ENCODE measurements around the gene STK32B.

DNA sequence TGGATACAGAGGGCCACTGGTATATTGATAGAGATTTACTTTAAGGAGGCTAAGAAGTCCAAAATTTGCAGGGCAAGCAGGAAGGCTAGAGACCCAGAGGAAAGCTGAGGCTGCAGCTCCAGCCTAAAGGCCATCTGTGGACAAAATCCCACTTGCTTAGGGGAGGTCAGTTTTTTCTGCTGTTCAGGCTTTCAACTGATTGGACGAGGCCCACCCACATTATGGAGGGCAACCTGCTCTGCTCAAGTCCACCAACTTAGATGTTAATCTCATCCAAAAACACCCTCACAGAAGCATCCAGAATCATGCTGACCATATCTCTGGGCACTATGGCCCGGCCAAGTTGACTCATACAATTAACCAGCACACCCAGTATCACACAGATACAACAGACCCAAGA is 480.8 kb downstream of the STK32B start:
- TF ChIP-seq ZFP37 (tag by site-specific recombination; IDR thresholded peaks at IDR 0.05): no peak
- TF ChIP-seq, protein P1, sequence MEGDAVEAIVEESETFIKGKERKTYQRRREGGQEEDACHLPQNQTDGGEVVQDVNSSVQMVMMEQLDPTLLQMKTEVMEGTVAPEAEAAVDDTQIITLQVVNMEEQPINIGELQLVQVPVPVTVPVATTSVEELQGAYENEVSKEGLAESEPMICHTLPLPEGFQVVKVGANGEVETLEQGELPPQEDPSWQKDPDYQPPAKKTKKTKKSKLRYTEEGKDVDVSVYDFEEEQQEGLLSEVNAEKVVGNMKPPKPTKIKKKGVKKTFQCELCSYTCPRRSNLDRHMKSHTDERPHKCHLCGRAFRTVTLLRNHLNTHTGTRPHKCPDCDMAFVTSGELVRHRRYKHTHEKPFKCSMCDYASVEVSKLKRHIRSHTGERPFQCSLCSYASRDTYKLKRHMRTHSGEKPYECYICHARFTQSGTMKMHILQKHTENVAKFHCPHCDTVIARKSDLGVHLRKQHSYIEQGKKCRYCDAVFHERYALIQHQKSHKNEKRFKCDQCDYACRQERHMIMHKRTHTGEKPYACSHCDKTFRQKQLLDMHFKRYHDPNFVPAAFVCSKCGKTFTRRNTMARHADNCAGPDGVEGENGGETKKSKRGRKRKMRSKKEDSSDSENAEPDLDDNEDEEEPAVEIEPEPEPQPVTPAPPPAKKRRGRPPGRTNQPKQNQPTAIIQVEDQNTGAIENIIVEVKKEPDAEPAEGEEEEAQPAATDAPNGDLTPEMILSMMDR (tag by site-specific recombination; IDR thresholded peaks at IDR 0.05): no peak
- TF ChIP-seq SP2 (tag by site-specific recombination; IDR thresholded peaks at IDR 0.05): no peak
- no peak for TF ChIP-seq ZNF548 (tag by site-specific recombination; IDR thresholded peaks at IDR 0.05)
- TF ChIP-seq, protein P2, sequence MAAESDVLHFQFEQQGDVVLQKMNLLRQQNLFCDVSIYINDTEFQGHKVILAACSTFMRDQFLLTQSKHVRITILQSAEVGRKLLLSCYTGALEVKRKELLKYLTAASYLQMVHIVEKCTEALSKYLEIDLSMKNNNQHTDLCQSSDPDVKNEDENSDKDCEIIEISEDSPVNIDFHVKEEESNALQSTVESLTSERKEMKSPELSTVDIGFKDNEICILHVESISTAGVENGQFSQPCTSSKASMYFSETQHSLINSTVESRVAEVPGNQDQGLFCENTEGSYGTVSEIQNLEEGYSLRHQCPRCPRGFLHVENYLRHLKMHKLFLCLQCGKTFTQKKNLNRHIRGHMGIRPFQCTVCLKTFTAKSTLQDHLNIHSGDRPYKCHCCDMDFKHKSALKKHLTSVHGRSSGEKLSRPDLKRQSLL (tag by site-specific recombination; IDR thresholded peaks at IDR 0.05): no peak
- TF ChIP-seq ZNF768 (tag by site-specific recombination; IDR thresholded peaks at IDR 0.05): no peak
- TF ChIP-seq ZNF707 (tag by site-specific recombination; IDR thresholded peaks at IDR 0.05): no peak
- TF ChIP-seq ZBTB8A (tag by site-specific recombination; IDR thresholded peaks at IDR 0.05): no peak
- TF ChIP-seq ZNF223 (tag by site-specific recombination; IDR thresholded peaks at IDR 0.05): no peak
- TF ChIP-seq, protein P3, sequence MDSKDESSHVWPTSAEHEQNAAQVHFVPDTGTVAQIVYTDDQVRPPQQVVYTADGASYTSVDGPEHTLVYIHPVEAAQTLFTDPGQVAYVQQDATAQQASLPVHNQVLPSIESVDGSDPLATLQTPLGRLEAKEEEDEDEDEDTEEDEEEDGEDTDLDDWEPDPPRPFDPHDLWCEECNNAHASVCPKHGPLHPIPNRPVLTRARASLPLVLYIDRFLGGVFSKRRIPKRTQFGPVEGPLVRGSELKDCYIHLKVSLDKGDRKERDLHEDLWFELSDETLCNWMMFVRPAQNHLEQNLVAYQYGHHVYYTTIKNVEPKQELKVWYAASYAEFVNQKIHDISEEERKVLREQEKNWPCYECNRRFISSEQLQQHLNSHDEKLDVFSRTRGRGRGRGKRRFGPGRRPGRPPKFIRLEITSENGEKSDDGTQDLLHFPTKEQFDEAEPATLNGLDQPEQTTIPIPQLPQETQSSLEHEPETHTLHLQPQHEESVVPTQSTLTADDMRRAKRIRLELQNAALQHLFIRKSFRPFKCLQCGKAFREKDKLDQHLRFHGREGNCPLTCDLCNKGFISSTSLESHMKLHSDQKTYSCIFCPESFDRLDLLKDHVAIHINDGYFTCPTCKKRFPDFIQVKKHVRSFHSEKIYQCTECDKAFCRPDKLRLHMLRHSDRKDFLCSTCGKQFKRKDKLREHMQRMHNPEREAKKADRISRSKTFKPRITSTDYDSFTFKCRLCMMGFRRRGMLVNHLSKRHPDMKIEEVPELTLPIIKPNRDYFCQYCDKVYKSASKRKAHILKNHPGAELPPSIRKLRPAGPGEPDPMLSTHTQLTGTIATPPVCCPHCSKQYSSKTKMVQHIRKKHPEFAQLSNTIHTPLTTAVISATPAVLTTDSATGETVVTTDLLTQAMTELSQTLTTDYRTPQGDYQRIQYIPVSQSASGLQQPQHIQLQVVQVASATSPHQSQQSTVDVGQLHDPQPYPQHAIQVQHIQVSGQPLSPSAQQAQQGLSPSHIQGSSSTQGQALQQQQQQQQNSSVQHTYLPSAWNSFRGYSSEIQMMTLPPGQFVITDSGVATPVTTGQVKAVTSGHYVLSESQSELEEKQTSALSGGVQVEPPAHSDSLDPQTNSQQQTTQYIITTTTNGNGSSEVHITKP (tag by site-specific recombination; IDR thresholded peaks at IDR 0.05): no peak
- no peak for TF ChIP-seq KLF9 (tag by site-specific recombination; IDR thresholded peaks at IDR 0.05; ENCODE audit: low read depth)
- no peak for TF ChIP-seq MYNN (tag by site-specific recombination; IDR thresholded peaks at IDR 0.05; ENCODE audit: borderline replicate concordance)

Data from HEK293 (cell line).